Peyer's patch (tissue), 4 donors: ENCODE measurements around the gene DGKI.

Source experiments
- POLR2A ChIP-seq, 2 donors: fragments of 450-650 bp; IDR thresholded peaks; one replicate each; pipeline ENCODE4 v1.5.1; 2017; ENCODE audit warnings: antibody characterized with exemption in 2 of 2, mild to moderate bottlenecking in 2 of 2, moderate library complexity in 2 of 2
- TF ChIP-seq, protein P1 (sequence below), 6 experiments: fragments of 450-650 bp in 4 of 6; fragments of 200-600 bp in 2 of 6; sonication (generic) in 1 of 6; IDR thresholded peaks; one replicate each; pipeline ENCODE4 v1.5.1; 2017 to 2019; ENCODE audit warnings: antibody characterized with exemption in 6 of 6, mild to moderate bottlenecking in 3 of 6, moderate library complexity in 1 of 6

DNA sequence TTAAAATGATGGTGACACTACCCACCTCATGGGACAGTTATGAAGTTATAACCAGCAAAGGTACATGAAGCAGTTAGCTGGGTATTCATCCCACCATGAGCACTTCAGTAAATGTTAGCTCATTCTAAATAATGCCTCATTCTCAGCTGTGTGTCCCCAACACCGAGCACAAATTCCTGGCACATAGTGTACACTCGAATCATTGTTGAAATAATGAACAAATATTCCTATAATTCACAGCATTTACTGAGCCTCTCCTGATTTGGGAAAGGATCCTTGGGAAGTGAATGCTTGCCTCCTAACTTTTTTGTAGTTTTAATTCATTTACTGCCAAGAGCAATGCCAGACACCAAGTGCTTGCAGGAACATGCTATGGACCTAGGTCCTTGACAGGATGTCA lies 235.2 kb downstream of the DGKI start:
- TF ChIP-seq, protein P1, sequence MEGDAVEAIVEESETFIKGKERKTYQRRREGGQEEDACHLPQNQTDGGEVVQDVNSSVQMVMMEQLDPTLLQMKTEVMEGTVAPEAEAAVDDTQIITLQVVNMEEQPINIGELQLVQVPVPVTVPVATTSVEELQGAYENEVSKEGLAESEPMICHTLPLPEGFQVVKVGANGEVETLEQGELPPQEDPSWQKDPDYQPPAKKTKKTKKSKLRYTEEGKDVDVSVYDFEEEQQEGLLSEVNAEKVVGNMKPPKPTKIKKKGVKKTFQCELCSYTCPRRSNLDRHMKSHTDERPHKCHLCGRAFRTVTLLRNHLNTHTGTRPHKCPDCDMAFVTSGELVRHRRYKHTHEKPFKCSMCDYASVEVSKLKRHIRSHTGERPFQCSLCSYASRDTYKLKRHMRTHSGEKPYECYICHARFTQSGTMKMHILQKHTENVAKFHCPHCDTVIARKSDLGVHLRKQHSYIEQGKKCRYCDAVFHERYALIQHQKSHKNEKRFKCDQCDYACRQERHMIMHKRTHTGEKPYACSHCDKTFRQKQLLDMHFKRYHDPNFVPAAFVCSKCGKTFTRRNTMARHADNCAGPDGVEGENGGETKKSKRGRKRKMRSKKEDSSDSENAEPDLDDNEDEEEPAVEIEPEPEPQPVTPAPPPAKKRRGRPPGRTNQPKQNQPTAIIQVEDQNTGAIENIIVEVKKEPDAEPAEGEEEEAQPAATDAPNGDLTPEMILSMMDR (IDR thresholded peaks at IDR 0.05), result no peak
- TF ChIP-seq POLR2A (IDR thresholded peaks at IDR 0.05), result no peak
